ENCODE data around the gene DUOX2. TPM values are rescaled to one million over a fixed set of nuclear protein-coding genes. Genes with fewer than 3 reads are reported as not detected.
"Not testable (repeated sequence)": the region's sequence is repeated elsewhere in the genome, so short reads cannot be mapped to it uniquely, and the experiment has no call there.

Gene DUOX2
- total RNA-seq, 1 donor from 2014 or later: not detected

DNA sequence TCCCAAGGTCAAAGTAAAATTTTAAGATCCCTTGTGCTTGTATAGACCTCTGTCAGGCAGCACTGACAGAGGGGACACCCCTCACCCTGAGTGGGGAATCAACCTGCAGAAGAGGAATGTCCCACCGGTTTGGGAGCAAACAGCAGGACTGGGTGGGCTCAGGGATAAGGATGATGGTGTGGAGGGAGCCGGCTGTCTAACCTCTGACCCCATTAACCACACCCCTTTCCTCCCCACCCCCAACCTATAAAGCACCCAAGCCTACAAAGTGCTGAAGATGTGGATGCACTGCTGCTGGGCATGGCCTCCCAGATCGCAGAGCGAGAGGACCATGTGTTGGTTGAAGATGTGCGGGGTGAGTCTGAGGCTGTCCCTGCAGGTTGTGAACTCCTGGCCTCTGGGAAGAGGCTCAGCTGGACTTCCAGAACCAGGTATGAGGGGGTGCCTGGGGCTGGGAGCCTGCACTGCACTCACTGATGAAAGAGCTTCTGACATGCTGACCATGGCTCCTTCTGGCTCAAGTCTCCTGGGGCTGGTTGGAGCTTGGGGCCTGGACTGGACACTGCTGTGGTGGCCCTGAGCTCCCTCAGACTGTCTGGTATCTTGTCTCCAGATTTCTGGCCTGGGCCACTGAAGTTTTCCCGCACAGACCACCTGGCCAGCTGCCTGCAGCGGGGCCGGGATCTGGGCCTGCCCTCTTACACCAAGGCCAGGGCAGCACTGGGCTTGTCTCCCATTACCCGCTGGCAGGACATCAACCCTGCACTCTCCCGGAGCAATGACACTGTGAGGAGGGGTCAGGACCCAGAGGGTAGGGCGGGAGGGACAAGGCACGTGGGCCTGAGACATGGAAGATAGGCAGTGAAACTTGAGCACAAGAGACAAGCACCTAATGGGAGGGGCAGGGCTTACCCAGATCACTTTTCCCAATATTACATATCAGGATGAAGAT, 25.1 kb upstream of the DUOX2 start:
- DNase-seq (ENCODE audit: low read depth, low spot score): no peak

GRCh38 chr15:45137703-45138102, 23.7 kb upstream of the DUOX2 start:
- no peak for DNase-seq (ENCODE audit: low read depth, low spot score)

DNA sequence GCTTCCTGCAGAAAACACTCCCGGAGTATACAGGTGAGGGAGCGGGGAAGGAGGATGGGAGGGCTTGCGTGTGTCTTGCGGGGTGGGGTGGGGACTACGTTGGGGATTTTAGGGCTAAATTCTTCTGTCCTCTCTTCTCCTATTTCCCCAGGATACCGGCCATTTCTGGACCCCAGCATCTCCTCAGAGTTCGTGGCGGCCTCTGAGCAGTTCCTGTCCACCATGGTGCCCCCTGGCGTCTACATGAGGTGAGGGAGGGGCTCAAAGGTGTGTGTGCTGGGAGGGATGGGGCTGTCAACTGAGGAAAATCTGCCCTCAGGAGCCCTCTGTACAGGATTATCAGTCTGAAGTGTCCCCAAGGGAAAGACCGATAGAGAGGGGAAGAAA, 22.4 kb upstream of the DUOX2 start:
- no peak for DNase-seq (ENCODE audit: low read depth, low spot score)

- not testable (repeated sequence) for DNase-seq (ENCODE audit: low read depth, low spot score)
Observed at GRCh38 chr15:45135705-45136377, 21.9 kb upstream of the DUOX2 start.

DNA sequence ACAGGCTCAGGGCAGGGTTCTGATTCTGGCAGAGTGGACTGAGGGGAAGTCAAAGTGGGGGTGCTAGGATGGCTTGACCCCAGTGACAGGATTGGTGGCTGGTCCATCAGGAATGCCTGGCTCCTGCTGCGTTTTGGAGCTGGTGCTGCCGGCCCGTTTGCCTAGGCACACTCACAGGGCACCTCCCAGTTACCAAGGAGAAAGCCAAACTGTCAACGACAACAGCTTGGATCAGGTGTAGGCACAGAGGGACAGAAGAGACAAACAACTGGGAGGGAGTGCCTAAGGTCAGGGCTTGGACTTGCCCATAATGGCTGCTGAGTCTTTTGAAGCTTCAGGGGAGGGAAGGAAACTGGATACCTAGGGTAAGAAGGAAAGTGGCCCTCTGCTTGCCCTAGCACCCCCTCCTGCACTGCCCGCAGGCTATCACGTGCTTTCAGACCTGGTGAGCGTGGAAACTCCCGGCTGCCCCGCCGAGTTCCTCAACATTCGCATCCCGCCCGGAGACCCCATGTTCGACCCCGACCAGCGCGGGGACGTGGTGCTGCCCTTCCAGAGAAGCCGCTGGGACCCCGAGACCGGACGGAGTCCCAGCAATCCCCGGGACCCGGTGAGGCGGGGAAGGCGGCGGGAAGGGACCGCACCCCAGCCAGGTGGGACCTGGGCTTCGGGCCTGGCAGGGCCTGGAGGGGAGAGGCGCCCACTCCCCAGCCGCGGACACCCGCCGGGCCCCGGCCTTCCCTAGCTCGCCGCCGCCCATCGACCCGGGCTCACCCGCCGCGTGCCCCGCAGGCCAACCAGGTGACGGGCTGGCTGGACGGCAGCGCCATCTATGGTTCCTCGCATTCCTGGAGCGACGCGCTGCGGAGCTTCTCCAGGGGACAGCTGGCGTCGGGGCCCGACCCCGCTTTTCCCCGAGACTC, 21.0 kb upstream of the DUOX2 start:
- DNase-seq (ENCODE audit: low read depth, low spot score): no peak

DNA sequence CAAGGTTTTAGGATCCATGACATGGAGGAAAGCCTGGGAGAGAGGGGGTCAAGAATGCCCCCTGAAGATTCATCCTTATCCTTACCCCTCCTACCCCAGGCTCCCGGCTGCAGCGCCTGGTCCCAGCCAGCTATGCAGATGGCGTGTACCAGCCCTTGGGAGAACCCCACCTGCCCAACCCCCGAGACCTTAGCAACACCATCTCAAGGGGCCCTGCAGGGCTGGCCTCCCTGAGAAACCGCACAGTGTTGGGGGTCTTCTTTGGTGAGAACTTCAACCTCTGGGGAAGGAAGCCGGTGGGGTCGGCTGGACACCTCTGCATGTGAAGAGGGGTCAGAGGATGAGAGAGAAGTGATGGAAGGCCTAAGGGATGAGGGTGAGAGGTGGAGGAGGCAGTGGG, 20.1 kb upstream of the DUOX2 start:
- no peak for DNase-seq (ENCODE audit: low read depth, low spot score)

GRCh38 chr15:45133561-45133920, 19.6 kb upstream of the DUOX2 start:
- DNase-seq (ENCODE audit: low read depth, low spot score): no peak

GRCh38 chr15:45132844-45133560, 19.0 kb upstream of the DUOX2 start:
- no peak for DNase-seq (ENCODE audit: low read depth, low spot score)

GRCh38 chr15:45131510-45131909, 17.5 kb upstream of the DUOX2 start:
- no peak for DNase-seq (ENCODE audit: low read depth, low spot score)

DNA sequence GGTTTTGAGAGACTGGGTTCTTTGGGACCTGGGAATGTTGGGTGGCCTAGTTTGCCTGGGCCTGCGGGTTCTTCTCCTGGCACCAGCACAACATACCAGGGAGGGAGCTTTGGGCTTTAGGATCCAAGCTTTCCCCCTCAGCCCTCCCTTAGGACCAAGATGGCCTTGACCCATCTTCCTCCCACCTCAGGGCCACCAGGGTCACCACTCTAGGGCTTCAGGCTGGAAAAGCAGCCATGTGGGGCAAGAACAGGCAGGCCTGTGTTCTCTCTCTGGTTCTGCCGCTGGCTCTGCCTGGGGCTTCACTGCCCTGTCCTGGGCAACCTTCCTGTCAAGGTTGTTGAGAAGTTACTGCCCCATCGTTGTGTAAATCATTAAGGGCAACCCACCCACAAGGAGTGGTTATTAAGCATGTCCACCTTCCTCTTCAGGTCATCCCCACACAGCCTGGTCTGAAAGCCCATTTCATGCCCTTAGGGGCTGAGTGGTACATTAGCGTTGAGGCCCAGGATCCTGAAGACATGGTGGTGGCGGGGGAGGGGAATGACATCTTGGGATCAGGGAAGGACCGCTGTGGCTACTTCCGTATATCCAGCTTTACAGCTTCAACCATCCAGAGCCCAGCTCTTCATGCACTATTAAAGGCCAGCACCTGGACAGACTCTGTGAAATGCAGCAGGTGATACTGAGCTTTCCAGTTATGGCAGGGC, 16.5 kb upstream of the DUOX2 start:
- DNase-seq (ENCODE audit: low read depth, low spot score): no peak

- no peak for DNase-seq (ENCODE audit: low read depth, low spot score)
Observed at GRCh38 chr15:45129651-45130129, 15.7 kb upstream of the DUOX2 start, which contains the start of the genes DUOX1 and DUOXA1. Gene DUOX1 (plus strand): TSS chr15:45129994. CDS start chr15:45131967, 1,973 bp downstream. Gene DUOXA1 (minus strand): TSS chr15:45129879. CDS start chr15:45123014, 6,865 bp downstream.

GRCh38 chr15:45128971-45129639, 15.1 kb upstream of the DUOX2 start:
- no peak for DNase-seq (ENCODE audit: low read depth, low spot score)

GRCh38 chr15:45126535-45127158, 12.7 kb upstream of the DUOX2 start:
- no peak for DNase-seq (ENCODE audit: low read depth, low spot score)

DNA sequence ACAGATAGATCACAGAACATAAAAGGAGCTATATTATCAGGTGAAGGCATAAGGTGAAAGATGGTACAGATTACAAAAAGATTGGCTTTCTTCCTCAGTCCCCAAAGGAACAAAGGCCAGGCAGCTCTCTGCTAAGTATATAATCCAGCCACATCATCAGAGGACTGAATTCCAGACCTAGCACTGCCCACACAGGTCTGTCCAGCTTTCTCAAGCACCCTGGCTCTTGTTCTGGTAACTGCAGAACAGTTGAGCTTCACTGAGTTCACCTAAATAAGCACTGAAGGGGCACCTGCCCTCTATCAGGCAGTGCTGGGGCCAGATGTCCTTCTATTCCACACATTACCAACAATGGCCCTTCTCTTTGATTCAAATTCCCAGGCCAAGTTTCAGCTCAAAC, 9.4 kb upstream of the DUOX2 start:
- DNase-seq (ENCODE audit: low read depth, low spot score): no peak

- DNase-seq (ENCODE audit: low read depth, low spot score): no peak
Observed at GRCh38 chr15:45122719-45123118, 8.7 kb upstream of the DUOX2 start.

GRCh38 chr15:45121706-45122417, 7.9 kb upstream of the DUOX2 start:
- DNase-seq (ENCODE audit: low read depth, low spot score): no peak

DNA sequence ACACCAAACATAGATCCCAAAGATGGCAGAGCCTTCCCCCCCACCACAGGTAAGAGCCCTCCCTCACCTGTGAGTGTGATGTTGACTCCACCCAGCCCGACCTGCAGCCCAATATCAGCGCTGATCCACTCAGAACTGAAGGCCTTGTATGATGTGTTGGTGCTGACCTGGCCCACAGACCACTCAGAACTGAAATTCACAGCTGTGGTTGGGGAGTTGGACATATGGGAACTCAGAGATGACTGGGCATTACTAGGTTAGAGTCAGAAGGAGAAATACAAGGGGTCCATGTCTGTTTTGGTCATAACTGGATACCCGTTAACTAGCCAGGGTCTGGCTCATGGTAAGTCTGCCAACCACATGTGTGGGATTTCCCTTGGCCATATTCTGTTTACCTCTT, 7.0 kb upstream of the DUOX2 start:
- no peak for DNase-seq (ENCODE audit: low read depth, low spot score)

Data from pulmonary artery endothelial cell (primary cell).